GM19463 (cell line): Measurements from ENCODE around the gene ATRNL1.
"Not testable (repeated sequence)": the region's sequence is repeated elsewhere in the genome, so short reads cannot be mapped to it uniquely, and the experiment has no call there.

Experiments
- ATAC-seq: cut with Tn5 transposase; IDR thresholded peaks from one replicate; pipeline ENCODE4 v1.9.1; 2021; ENCODE audit warnings: mild to moderate bottlenecking, moderate library complexity; ENCODE audit not compliant: unreplicated experiment

Gene ATRNL1

DNA sequence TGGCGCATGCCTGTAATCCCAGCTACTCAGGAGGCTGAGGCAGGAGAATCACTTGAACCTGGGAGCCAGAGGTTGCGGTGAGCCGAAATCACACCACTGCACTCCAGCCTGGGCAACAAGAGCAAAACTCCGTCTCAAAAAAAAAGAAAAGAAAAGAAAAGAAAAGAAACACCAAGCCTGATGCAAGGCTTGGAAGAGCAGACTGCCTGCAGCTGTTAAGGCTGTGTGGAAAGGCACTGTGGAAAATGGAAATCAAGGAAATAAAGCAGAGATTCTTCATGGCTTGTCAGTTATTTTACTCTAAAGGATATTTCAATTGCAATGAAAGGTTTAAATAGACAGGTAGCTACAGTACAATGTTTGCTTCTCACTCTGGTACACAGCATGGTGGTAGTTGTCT lies 735.0 kb downstream of the ATRNL1 start:
- ATAC-seq: not testable (repeated sequence)

DNA sequence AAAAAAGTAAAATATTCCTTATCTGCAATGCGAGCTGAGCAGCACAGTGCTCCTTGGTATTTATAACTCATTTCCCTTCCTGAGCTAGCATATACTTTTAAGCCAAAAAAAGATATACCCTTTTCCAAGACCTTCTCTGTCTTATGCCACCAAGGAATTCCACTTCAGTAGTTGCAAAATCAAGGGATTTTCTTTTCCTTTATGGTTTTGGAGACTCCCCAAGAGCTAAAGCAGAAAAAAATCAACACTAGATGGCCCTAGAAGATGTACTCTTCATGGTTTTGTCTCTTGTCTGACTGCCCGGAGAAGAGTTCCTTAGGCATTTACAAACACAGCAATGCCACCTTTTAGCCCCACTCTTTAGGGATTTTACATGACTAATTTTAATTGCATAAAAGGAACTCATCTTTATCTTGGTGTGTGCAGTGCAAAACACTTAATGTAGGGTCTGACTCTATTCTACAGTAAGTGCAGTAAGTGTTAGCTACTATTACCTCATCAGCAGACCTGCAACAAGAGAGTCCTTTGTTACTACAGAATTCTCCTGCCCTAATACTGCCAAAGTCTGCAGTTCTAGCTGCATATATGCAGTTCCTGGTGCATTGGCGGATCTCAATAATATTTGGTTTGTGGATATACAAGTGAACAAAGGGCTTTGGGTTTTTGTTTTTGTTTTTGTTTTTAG lies 736.5 kb downstream of the ATRNL1 start:
- ATAC-seq: no peak

DNA sequence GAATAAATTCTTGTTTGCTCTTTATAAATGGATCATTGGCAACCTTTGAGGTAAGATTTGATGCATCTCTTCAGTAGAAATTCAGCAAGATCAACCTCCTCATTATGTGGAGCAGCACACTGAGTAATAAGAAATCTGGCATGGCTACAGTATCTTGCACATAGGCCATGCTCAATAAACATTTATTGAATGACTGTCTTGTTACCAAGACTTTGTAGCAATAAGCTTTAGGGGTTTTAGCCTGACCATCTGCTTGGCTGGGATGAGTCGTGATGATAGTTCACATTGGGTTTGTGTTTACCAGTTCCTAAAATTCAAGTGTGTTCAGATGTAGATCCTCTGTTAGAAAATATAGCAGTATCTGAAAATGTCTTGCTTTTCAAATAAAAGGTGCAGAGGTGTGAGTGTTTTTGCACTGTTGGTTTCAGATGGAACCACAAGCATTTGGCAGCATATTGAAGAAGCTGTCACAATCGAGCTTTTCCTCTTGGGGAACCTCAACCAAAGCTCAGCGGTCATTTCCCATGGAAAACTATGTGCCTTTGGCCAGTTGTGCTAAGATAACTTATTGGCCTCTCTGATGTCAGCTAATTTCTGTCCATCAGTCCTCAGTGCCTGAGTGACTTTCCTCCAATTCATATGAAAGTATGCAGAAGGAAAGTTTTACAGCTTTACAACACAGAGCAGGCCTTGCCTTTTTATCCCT lies 737.3 kb downstream of the ATRNL1 start:
- ATAC-seq: no peak

DNA sequence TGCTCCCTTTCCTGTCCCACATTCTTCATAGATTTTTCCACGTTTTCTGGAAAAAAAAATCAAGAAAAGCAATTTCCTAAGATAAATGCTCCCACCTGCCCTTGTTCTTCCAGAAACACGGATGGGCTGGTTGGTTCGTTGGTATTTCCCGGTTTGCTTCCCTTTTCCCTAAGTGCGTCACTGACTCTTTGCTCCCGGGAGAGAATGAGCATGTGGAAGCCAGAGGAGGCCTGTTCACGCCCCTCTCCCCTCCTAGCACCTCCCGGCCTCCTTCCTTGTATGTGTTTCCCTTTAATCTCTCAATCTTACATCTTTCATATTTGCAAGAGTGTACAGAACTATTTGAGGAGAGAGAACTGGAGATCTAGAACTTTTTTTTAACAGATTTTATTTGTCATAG lies 737.9 kb downstream of the ATRNL1 start:
- no peak for ATAC-seq

DNA sequence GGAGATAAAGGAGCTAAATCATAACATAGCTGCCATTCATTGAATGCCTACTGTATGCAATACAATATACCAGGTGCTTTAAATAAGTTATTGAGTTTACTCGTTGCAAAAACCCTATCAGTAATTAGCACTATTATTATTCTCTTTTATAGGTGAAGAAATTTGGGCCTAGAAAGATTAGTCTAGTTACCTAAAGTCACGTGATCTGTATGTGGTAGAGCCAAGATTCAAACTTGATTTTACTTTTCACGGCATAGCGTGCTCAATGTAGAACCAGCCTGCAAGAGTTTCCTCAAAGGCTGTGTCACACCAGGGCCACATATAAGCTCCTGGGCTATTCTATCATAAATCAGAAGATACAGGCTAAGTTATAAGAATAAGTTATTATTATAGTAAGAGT lies 740.0 kb downstream of the ATRNL1 start:
- no peak for ATAC-seq

DNA sequence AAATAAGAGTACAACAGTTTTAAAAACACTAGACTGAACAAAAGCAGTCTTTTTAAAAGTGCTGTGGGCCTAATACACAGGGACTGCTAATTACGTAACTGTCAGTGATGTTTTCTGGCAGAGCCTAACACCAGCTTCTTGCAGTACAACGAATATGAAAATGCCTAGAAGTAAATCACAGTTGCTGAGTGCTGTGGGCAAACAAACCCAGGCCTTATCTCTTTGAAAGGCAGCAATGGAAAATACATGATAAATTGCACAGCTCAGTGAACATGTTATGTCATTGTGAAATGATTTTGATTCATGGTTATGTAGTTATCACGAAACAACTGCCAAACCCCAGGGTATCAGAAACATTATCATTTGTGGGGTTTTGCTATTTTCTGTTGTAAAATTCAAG lies 751.4 kb downstream of the ATRNL1 start:
- ATAC-seq: no peak

DNA sequence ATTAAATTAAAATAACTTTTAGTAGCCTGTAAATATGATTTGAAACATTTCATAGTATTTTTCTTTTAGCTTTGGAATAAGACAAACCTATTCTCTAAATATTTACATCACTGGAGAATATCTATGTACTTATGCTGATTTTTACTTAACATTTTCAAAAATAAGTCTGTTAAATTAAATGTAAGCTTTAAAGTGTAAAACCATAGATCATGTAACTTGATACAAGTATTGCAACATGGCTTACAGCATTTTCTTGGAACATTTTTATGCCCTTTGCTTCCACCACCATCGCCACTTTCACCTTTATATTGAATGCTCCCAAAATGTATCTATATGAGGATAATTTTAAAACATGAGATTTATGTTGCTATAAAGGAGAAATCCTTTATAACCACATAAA lies 752.8 kb downstream of the ATRNL1 start:
- no peak for ATAC-seq

DNA sequence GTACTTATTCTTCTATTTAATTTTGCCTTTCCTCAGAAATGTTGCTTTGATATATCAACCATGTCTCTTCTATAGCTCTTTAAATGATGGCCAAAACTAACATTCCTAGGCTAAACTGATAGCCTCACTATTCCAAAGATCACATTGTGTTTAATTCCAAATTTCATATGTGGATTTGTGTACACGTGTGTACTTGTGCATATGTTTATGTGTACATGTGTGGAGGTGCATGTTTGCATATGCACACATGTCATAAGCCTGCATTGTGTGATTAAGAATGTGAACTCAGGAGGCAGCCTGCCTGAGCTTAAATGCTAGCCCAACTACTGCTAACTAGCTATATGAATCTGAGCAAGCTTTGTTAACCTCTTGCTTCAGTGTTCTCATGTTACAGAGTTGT lies 753.4 kb downstream of the ATRNL1 start:
- ATAC-seq: no peak

DNA sequence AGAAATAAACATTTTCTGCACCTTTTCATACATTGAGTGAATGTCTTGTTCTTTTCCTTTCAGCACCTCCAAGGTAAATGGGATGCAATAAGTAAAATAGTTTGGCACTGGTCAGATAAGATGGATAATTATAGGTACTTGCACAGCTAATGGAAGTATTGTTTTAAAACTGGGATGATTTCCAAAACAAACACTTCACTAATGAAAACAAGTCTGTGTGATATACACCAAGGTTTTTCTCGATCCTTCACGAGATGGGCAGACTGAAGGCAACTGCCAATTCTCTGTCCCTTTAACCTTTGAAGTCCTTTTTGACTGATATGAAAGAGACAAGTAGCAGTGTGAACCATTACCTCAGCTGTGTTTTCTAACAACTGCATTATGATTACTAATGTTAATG lies 756.0 kb downstream of the ATRNL1 start:
- no peak for ATAC-seq

DNA sequence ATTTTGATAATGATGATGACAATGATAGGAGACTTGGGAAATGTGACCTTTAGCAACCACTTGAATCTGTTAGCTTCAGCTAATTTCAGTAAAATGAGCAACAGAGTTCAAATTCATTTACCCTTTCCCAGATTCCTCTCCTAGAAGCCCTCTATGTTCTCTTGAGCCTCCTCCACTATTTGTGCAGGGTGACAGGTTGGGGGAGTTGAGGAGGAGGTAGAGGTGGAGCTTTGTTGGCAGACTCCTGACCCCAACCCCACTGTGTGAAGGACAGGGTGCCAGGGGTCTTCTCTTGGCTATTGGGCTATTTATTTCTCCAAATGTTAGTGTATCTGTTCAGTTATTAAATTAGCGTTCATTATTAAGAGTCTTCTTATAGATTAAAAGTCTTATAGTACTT lies 757.5 kb downstream of the ATRNL1 start:
- no peak for ATAC-seq

DNA sequence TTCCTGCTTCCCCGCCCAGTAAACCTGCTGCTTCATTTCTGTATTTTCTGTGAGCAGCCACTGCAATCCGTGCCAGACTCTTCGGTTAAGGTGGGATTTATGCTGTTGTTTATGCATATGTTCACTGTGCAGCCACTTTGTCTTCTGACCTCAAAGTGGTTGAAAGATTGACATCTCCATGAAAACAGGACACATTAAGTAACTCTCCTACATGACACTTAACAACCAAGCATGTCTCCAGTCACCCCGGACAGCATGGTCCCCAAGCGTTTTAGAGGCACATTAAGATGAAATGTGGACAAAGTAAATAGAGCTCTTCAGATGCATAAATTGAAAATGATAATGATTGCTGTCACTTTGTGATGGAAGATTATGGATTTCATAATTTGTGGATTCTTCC lies 758.5 kb downstream of the ATRNL1 start:
- no peak for ATAC-seq

DNA sequence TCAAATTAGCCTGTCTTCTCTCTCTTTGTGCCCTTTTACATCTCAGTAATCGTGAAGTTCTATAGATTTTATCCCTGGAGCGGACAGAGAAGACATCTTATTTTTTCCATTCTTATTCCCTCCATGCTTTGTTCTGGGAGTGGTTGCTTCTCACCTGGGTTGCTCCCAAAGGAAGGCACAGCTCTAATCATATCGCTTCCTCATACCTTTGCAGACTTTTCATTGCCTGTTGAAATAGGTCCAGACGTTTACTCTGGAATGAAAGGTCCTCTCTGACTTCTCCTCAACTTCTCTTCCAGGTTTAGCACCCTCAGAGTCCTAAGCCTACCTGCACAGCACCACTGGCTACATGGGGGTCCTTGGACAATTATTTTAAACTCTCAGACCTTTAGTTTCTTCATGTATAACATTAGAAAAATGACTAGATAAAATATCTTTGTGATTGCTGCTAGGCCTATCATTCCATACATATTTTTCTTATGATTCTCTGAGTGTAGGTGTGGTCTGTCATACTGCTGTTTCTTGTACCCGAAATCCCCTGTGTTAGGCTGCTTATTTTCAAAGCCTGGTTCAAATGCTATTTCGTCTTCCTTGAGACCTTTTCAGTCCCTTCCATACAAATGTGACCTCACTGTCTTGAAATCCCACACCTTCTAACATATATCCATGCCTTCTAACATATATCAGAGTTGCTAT lies 761.7 kb downstream of the ATRNL1 start:
- ATAC-seq: no peak

DNA sequence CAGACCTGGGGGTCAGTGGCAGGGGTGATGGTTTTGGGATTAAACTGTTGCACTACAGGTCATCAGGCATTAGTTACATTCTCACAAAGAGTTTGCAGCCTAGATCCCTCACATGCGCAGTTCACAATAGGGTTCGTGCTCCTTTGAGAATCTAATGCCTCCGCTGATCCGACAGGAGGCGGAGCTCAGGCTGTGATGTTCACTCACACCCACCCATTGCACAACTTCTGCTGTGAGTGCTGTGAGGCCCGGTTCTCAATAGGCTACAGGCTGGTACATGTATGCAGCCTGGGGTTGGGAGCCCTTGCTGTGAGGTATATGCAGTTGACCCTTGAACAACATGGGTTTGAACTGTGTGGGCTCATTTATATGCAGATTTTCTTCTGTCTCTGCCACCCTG lies 763.4 kb downstream of the ATRNL1 start:
- no peak for ATAC-seq

DNA sequence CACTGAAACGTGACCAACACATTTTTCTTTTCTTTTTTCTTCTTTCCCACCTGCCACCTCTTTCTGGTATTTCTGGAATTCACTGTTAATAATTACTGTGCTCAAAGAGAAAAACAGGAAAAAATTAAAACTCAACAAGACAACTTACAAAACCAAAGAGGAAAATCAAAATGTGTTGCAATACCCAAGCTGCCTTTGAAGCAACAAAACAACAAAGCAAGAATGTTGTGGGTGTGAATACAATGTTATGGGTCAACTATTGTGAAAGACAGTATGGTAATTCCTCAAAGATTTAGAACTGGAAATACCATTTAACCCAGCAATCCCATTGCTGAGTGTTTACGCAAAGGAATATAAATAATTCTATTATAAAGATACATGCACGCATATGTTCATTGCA lies 764.7 kb downstream of the ATRNL1 start:
- no peak for ATAC-seq

DNA sequence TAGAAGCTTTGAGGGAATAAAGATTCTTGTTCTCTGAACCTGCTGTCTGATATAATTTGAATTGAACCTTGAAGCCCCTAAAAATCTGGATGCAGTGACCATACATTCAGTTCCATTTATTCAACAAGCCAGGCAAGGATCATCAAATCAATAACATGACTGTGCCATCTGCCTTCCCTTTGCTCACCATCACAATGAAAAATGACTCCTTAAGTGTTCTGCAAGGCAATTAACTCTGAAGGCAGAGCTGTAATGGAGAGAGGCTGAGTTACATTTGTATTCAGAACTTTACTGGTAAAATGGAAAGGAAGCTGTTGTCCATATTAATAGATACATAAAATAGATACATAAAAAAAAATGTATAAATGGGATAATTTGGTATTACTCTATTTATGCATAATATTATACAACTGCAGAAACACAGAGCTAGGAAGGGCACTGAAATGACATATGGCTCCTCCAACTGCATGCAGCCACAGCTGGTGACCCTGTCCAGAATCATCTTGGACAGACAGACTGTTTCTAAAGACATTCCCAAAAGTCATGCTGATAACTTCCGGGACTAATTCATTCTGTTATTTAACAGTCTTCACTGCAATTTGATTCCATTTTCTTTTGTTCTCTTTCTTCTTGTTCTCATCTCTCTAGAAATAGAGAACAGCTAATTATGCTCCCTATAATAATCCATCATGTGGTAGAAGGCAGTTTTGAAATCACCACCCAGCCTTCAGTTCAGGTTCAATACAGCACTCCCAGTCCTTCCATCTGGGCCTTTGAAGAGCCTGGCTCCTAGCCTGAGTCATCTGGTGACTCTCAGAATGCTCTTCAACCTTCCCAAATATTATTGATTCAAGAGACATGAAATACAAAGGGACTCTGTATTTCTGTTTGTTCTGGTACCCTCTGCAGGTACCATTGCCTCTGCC lies 767.3 kb downstream of the ATRNL1 start:
- no peak for ATAC-seq

DNA sequence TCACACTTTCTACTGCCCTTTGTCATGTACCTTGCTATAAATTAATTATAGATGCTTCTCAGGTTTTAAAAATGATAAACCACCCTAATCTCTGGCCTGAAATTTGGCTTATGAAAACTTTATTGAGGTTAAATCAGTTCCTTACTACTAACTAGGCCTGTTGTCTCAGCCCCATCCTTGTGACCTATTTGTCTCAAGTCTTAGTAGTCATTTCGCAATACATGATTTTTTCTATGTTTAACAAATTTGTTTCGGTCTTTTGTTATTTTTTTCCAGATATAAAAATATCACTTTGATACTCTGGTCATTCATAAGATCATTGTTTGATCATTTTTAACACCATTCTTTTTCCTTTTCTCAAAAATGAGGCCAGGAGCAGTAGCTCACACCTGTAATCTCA lies 768.3 kb downstream of the ATRNL1 start:
- no peak for ATAC-seq

DNA sequence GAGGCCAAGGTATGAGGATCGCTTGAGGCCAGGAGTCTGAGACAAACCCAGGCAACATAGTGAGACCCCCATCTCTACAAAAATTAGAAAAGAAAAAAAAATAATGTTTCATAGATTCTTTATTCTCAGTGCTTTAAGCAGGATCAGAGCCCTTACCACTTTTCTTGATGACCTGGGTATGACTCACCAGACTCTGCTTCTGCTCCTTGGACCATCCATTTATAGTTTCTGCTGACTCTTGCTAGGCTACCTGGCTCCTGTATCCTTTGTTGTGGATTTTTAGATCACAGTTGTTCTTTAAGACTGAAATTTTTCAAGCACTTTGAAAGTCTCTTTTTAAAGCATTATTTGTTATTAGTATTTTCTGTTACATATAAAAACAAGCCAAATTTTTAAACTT lies 768.7 kb downstream of the ATRNL1 start:
- no peak for ATAC-seq

DNA sequence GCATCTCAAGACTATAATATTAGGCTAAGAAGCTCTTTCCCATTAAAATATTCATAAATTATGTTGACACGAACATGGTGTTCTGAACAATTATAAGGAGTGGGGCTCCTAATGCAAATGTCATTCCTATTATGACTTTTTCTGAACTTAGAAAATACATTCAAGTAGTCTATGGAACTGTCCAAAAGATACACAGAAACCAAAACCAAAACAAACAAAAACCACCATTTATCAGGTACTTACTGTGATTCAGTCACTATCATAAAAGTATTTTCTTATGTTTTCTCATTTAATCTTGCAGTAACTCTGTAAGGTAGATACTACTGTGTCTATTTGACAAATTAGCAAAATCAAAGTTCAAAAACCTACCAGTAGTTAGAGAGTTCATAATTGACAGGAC lies 773.0 kb downstream of the ATRNL1 start:
- no peak for ATAC-seq

DNA sequence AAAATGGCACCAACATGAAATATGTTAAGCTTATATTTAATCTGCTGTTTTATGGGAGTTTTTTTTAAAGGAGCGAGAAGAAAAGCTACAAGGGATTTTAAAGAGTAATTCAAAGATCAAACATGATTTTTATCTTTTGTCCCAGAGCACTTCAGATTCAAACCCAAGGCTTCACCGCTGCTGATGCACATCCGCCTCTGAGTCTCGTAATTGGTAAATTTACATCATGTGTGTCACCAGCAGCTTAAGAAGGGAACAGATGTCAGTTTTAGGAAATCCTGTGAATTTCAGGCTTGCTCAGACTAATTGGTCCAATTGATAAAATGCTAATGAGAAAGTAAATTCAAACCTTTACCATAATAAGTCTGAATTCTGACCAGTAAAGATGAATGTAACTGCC lies 773.5 kb downstream of the ATRNL1 start:
- no peak for ATAC-seq

DNA sequence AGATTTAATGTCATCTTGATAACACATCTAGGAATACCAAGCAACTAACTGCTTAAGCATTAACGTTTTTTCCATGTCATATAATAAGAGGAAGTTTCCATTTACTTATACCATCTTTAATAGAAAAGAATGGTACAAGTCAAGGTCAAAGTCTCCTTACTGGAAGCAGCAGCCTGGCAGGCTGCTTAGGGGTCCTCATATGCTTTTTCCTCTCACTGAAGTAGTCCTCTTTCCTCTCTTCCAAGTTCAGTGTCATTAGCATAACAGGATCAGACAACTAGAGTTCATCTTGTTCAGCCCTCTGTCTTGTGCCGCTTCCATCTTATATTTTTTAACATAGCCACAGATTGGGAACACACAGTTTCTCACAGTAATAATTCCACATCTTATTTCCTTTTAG lies 774.1 kb downstream of the ATRNL1 start:
- no peak for ATAC-seq

DNA sequence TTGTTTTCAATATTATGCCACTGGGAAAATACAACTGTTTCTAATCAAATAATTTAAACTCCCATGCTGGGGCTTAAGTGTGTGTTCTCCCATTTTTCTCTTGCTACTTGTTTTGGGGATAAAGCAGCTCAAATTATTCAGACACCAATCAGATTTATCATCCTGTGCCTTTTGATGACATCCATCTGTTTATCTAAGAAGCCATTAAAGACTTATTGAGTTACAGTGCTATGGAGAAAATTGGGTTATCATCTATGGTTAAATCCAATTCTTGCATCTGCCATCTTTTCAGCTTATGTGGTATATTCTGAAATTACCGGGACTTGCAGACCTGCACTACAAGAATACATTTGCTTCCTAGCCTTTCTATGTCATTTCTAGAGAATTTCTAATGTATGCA lies 778.7 kb downstream of the ATRNL1 start:
- no peak for ATAC-seq
